Kidney epithelial cell (primary cell): ENCODE data around the gene OPCML. TPM values are rescaled to one million over a fixed set of nuclear protein-coding genes. Genes with fewer than 3 reads are reported as not detected.
A peak's percentile ranks its signal among the peaks of the same experiment; 100 is the strongest.

Experiments
- DNase-seq: peaks from one replicate; pipeline ENCODE4 v3.0.0-alpha.2; 2010; ENCODE audit warnings: low read depth
- H3K27me3 ChIP-seq: 2 replicates; pipeline ENCODE4 v1.6.0; 2011; ENCODE audit warnings: low read length; ENCODE audit not compliant: control insufficient read depth, insufficient read depth
- H3K36me3 ChIP-seq: 2 replicates; pipeline ENCODE4 v1.5.1; 2011; ENCODE audit warnings: low read length; ENCODE audit not compliant: control insufficient read depth, insufficient read depth
- H3K4me3 ChIP-seq: 2 replicates; pipeline ENCODE4 v1.5.1; 2011; ENCODE audit warnings: low read depth, mild to moderate bottlenecking, control low read depth, low read length
- CTCF ChIP-seq: IDR thresholded peaks from 2 replicates; pipeline ENCODE4 v1.5.1; 2011; ENCODE audit warnings: mild to moderate bottlenecking, moderate library complexity, low read length, control low read depth, inconsistent platforms; ENCODE audit not compliant: insufficient read depth, poor library complexity, severe bottlenecking
- total RNA-seq: library from RNA; depleted of rRNA; stranded (reverse); fragments of >200 nt; gene quantifications from 2 replicates; pipeline ENCODE4 v1.2.3, GENCODE V29; 2015

OPCML gene
- total RNA-seq, 1 donor from 2014 or later = under 0.01 TPM

- no peaks in the 10 kb centered on the region for H3K36me3 ChIP-seq
- TF ChIP-seq CTCF = no peak
- no peaks in the 10 kb centered on the region for H3K27me3 ChIP-seq
- DNase-seq = peak; percentile 12
- no peak overlapping the region for H3K4me3 ChIP-seq
These were observed 1036.0 kb downstream of the OPCML start for GRCh38 chr11:132496341-132496740.

- no peak overlapping the region for H3K4me3 ChIP-seq
- DNase-seq = no peak
- TF ChIP-seq CTCF = no peak
- no peaks in the 10 kb centered on the region for H3K27me3 ChIP-seq
- H3K36me3 ChIP-seq = no peaks in the 10 kb centered on the region
These were observed 1038.5 kb downstream of the OPCML start for GRCh38 chr11:132493801-132494200.

- no peak for TF ChIP-seq CTCF
- Histone ChIP-seq H3K27me3 (no peaks in the 10 kb centered on the region), H3K4me3 (no peak overlapping the region), H3K36me3 (no peaks in the 10 kb centered on the region)
- no peak for DNase-seq
These were observed 1041.3 kb downstream of the OPCML start for GRCh38 chr11:132490978-132491377.

- Histone ChIP-seq H3K27me3 (no peaks in the 10 kb centered on the region), H3K36me3 (no peaks in the 10 kb centered on the region), H3K4me3 (no peak overlapping the region)
- TF ChIP-seq CTCF = no peak
- DNase-seq = no peak
These were observed 1046.2 kb downstream of the OPCML start for GRCh38 chr11:132486060-132486459.

- H3K36me3 ChIP-seq = no peaks in the 10 kb centered on the region
- H3K27me3 ChIP-seq = no peaks in the 10 kb centered on the region
- H3K4me3 ChIP-seq = no peak overlapping the region
- TF ChIP-seq CTCF = no peak
- no peak for DNase-seq
These were observed 1057.3 kb downstream of the OPCML start for GRCh38 chr11:132475026-132475425.

- H3K36me3 ChIP-seq = no peaks in the 10 kb centered on the region
These were observed 1059.7 kb downstream of the OPCML start for GRCh38 chr11:132472411-132473172.

More at GRCh38 chr11:132472411-132473172, 1059.7 kb downstream of the OPCML start:
- H3K4me3 ChIP-seq = no peak overlapping the region
- TF ChIP-seq CTCF = no peak
- H3K27me3 ChIP-seq = no peaks in the 10 kb centered on the region
- DNase-seq = no peak
